GM23248 (cell line): ENCODE data around the gene LRRC4B. TPM values are rescaled to one million over a fixed set of nuclear protein-coding genes. Genes with fewer than 3 reads are reported as not detected.

Source experiments
- DNase-seq: peaks from one replicate; pipeline ENCODE4 v3.0.0-alpha.2; 2015
- H2AFZ ChIP-seq: fragments of 200-600 bp; sonication (generic); 2 replicates; pipeline ENCODE4 v1.6.1; 2016; ENCODE audit warnings: antibody characterized with exemption
- H3F3A ChIP-seq: fragments of 200-600 bp; sonication (generic); 2 replicates; pipeline ENCODE4 v1.6.1; 2016; ENCODE audit warnings: mild to moderate bottlenecking, antibody characterized with exemption, mixed run types; ENCODE audit not compliant: insufficient read depth
- H3K27ac ChIP-seq: fragments of 200-600 bp; sonication (generic); 2 replicates; pipeline ENCODE4 v1.5.1; 2016; ENCODE audit warnings: mild to moderate bottlenecking
- H3K27me3 ChIP-seq: fragments of 200-600 bp; sonication (generic); replicated peaks from 2 replicates; pipeline ENCODE4 v1.6.1; 2016; ENCODE audit warnings: mild to moderate bottlenecking; ENCODE audit not compliant: insufficient read depth
- H3K36me3 ChIP-seq: fragments of 200-600 bp; sonication (generic); 2 replicates; pipeline ENCODE4 v1.6.1; 2016; ENCODE audit warnings: low read depth, mild to moderate bottlenecking
- H3K4me1 ChIP-seq: fragments of 200-600 bp; sonication (generic); 2 replicates; pipeline ENCODE4 v1.6.1; 2016; ENCODE audit warnings: mild to moderate bottlenecking; ENCODE audit not compliant: insufficient read depth
- H3K4me2 ChIP-seq: fragments of 200-600 bp; sonication (generic); one replicate; pipeline ENCODE4 v1.6.1; 2016; ENCODE audit warnings: mild to moderate bottlenecking; ENCODE audit not compliant: unreplicated experiment
- H3K4me3 ChIP-seq: fragments of 200-600 bp; sonication (generic); 2 replicates; pipeline ENCODE4 v1.5.1; 2016; ENCODE audit warnings: mild to moderate bottlenecking
- H3K79me2 ChIP-seq: fragments of 200-600 bp; sonication (generic); 2 replicates; pipeline ENCODE4 v1.6.1; 2016; ENCODE audit warnings: mild to moderate bottlenecking; ENCODE audit not compliant: insufficient read depth
- H3K9ac ChIP-seq: fragments of 200-600 bp; sonication (generic); 2 replicates; pipeline ENCODE4 v1.6.1; 2016; ENCODE audit warnings: mild to moderate bottlenecking
- H3K9me2 ChIP-seq: fragments of 200-600 bp; sonication (generic); 2 replicates; pipeline ENCODE4 v1.6.1; 2016; ENCODE audit warnings: mixed run types, mild to moderate bottlenecking, moderate library complexity; ENCODE audit not compliant: insufficient read depth
- H3K9me3 ChIP-seq: fragments of 200-600 bp; sonication (generic); one replicate; pipeline ENCODE4 v1.6.1; 2017; ENCODE audit warnings: low read depth
- H4K20me1 ChIP-seq: fragments of 200-600 bp; sonication (generic); 2 replicates; pipeline ENCODE4 v1.6.0; 2016; ENCODE audit not compliant: insufficient read depth
- EZH2 ChIP-seq: fragments of 200-600 bp; sonication (generic); IDR thresholded peaks from 2 replicates; pipeline ENCODE4 v1.6.1; 2018; ENCODE audit warnings: antibody characterized with exemption, mild to moderate bottlenecking; ENCODE audit not compliant: insufficient read depth, poor library complexity, severe bottlenecking
- EZH2phosphoT487 ChIP-seq: fragments of 200-600 bp; sonication (generic); IDR thresholded peaks from 2 replicates; pipeline ENCODE4 v1.6.1; 2018; ENCODE audit warnings: antibody characterized with exemption, moderate library complexity, mild to moderate bottlenecking, low read depth; ENCODE audit not compliant: insufficient read depth
- WGBS, 2 experiments: methylation state at CpG; one replicate each; pipeline ENCODE4 v1.1.6; 2015 to 2017; ENCODE audit warnings: low lambda C conversion rate in 2 of 2, low coverage in 1 of 2; ENCODE audit errors: missing lambda C conversion rate in 2 of 2; 5-methylcytosine and 5-hydroxymethylcytosine counted together
- in situ Hi-C: fragments of 300-500 bp; cut with MboI; formaldehyde crosslinking; loops from 2 replicates; pipeline ENCODE4 v1.15.0; 2020
- polyA plus RNA-seq: library from polyadenylated mRNA; unstranded; fragments of >200 nt; fragmentation: Nextera tagmentation; extraction: Ambion mirVana; gene quantifications from 2 replicates; pipeline ENCODE4 v1.2.1, GENCODE V29; 2016
- total RNA-seq: library from RNA; depleted of rRNA; stranded (reverse); fragments of >200 nt; shearing (Covaris generic); gene quantifications from 2 replicates; pipeline ENCODE4 v1.2.3, GENCODE V29; 2014

Gene LRRC4B
- total and polyA plus RNA-seq, 2 experiments from 2014 or later = not detected

- Histone ChIP-seq H3K4me3 (no peak overlapping the region), H2AFZ (no peak overlapping the region), H3K9ac (no peak overlapping the region), H3K27me3 (peaks cover 51% of the 10 kb centered on the region), H3F3A (no peaks in the 10 kb centered on the region), H3K9me2 (no peaks in the 10 kb centered on the region), H3K27ac (no peak overlapping the region), H3K9me3 (no peaks in the 10 kb centered on the region), H4K20me1 (no peaks in the 10 kb centered on the region), H3K4me2 (no peak overlapping the region), H3K36me3 (no peaks in the 10 kb centered on the region), H3K79me2 (no peaks in the 10 kb centered on the region), H3K4me1 (no peaks in the 10 kb centered on the region)
- no peak for DNase-seq
- WGBS, 2 experiments = 27 to 32% methylated on average over 4 of the region's 4 CpGs
- TF ChIP-seq EZH2 (no peak), EZH2phosphoT487 (no peak)
- in situ Hi-C loops = no loop called here
Measured at GRCh38 chr19:50562329-50562728, 5.9 kb downstream of the LRRC4B start.

- Histone ChIP-seq H3K9me3 (no peaks in the 10 kb centered on the region), H3K27me3 (peaks cover 34% of the 10 kb centered on the region), H3K79me2 (no peaks in the 10 kb centered on the region), H2AFZ (no peak overlapping the region), H3K9ac (no peak overlapping the region), H3K36me3 (no peaks in the 10 kb centered on the region), H3K4me1 (no peaks in the 10 kb centered on the region), H3K27ac (no peak overlapping the region), H4K20me1 (no peaks in the 10 kb centered on the region), H3F3A (no peaks in the 10 kb centered on the region), H3K9me2 (no peaks in the 10 kb centered on the region), H3K4me3 (no peak overlapping the region), H3K4me2 (no peak overlapping the region)
- in situ Hi-C loops = no loop called here
- WGBS, 2 experiments = 34 to 38% methylated on average over 10 of the region's 10 CpGs
- TF ChIP-seq EZH2phosphoT487 = no peak
- DNase-seq = no peak
Measured at GRCh38 chr19:50559636-50560035, 8.6 kb downstream of the LRRC4B start.

GRCh38 chr19:50558449-50558848, 9.8 kb downstream of the LRRC4B start:
- Histone ChIP-seq H3K36me3 (no peaks in the 10 kb centered on the region), H2AFZ (no peak overlapping the region), H3K79me2 (no peaks in the 10 kb centered on the region), H3F3A (no peaks in the 10 kb centered on the region), H3K9me2 (no peaks in the 10 kb centered on the region), H3K27ac (no peak overlapping the region), H3K9ac (no peak overlapping the region), H3K4me1 (no peaks in the 10 kb centered on the region), H3K27me3 (peaks cover 23% of the 10 kb centered on the region), H3K4me3 (no peak overlapping the region), H3K4me2 (no peak overlapping the region), H4K20me1 (no peaks in the 10 kb centered on the region), H3K9me3 (no peaks in the 10 kb centered on the region)
- in situ Hi-C loops = no loop called here
- DNase-seq = no peak
- no peak for TF ChIP-seq EZH2phosphoT487
- TF ChIP-seq EZH2 = no peak
- 75 to 80% methylated on average over 13 of the region's 13 CpGs for WGBS, 2 experiments

- H3K4me3 ChIP-seq = no peak overlapping the region
- in situ Hi-C loops = no loop called here
- no peaks in the 10 kb centered on the region for H3K36me3 ChIP-seq
- no peak overlapping the region for H3K4me2 ChIP-seq
- H3K27ac ChIP-seq = no peak overlapping the region
- no peak for TF ChIP-seq EZH2phosphoT487
- no peak for TF ChIP-seq EZH2
- no peaks in the 10 kb centered on the region for H3K79me2 ChIP-seq
- peaks cover 21% of the 10 kb centered on the region for H3K27me3 ChIP-seq
- H3K9me2 ChIP-seq = no peaks in the 10 kb centered on the region
- no peaks in the 10 kb centered on the region for H3F3A ChIP-seq
- H3K4me1 ChIP-seq = no peaks in the 10 kb centered on the region
- no peaks in the 10 kb centered on the region for H3K9me3 ChIP-seq
- DNase-seq = no peak
- no peaks in the 10 kb centered on the region for H4K20me1 ChIP-seq
- H2AFZ ChIP-seq = no peak overlapping the region
- no peak overlapping the region for H3K9ac ChIP-seq
- WGBS, 2 experiments = 48% methylated on average over 4 of the region's 4 CpGs
Measured at GRCh38 chr19:50558039-50558438, 10.2 kb downstream of the LRRC4B start.

GRCh38 chr19:50557009-50557613, 11.1 kb downstream of the LRRC4B start:
- Histone ChIP-seq H3F3A (no peaks in the 10 kb centered on the region), H3K4me1 (no peaks in the 10 kb centered on the region), H3K79me2 (no peaks in the 10 kb centered on the region), H4K20me1 (no peaks in the 10 kb centered on the region), H3K27ac (no peak overlapping the region), H3K4me2 (no peak overlapping the region), H3K9ac (no peak overlapping the region), H3K9me3 (no peaks in the 10 kb centered on the region), H3K27me3 (peaks cover 19% of the 10 kb centered on the region), H3K4me3 (no peak overlapping the region), H2AFZ (no peak overlapping the region), H3K36me3 (no peaks in the 10 kb centered on the region), H3K9me2 (no peaks in the 10 kb centered on the region)
- no peak for DNase-seq
- no peak for TF ChIP-seq EZH2
- no peak for TF ChIP-seq EZH2phosphoT487
- in situ Hi-C loops = no loop called here
- 13% methylated on average over 20 of the region's 20 CpGs for WGBS, 2 experiments
